Endothelial cell of umbilical vein (primary cell): Measurements from ENCODE around the gene GALNT9. TPM values are rescaled to one million over a fixed set of nuclear protein-coding genes. Genes with fewer than 3 reads are reported as not detected.

ENCODE experiments used
- BruUV-seq: library from RNA; stranded (reverse); fragments of 400-500 nt; replicated peaks from 2 replicates; lab custom pipeline; 2021; lab: Mats Ljungman, UMichigan
- CTCF ChIA-PET: fragments of 300-600, 350-600 bp; sonication (Branson Sonifier 250); formaldehyde crosslinking; loops from one replicate; lab custom pipeline; 2021; ENCODE audit warnings: antibody characterized with exemption, inconsistent platforms; lab: Charles Lee
- POLR2A ChIA-PET: fragments of 300-600, 350-600 bp; sonication (Branson Sonifier 250); formaldehyde crosslinking; loops from one replicate; lab custom pipeline; 2021; ENCODE audit warnings: antibody characterized with exemption, inconsistent platforms; lab: Charles Lee
- DNase-seq: peaks from one replicate; pipeline ENCODE4 v3.0.0-alpha.2; 2011; ENCODE audit warnings: low read depth, low spot score
- FAIRE-seq: peaks from 2 replicates; lab custom pipeline; 2011; peaks lifted over from hg19 to GRCh38; lab: Jason Lieb, UNC
- H2AFZ ChIP-seq: 2 replicates; pipeline ENCODE4 v1.6.0; 2012; ENCODE audit warnings: low read depth, low read length, control low read depth, inconsistent platforms
- H3K27ac ChIP-seq: 2 replicates; pipeline ENCODE4 v1.5.1; 2011; ENCODE audit warnings: low read depth, mild to moderate bottlenecking, control low read depth, low read length, moderate library complexity; ENCODE audit not compliant: insufficient read depth
- H3K27me3 ChIP-seq, 2 experiments: 2 replicates each; pipeline versions ENCODE4 v1.6.0 to v1.6.1; 2011; ENCODE audit warnings: low read length in 2 of 2, mixed read lengths in 1 of 2; ENCODE audit not compliant: control insufficient read depth in 2 of 2, insufficient read depth in 2 of 2
- H3K36me3 ChIP-seq, 2 experiments: 2 replicates in 1 of 2; 3 replicates in 1 of 2; pipeline ENCODE4 v1.5.1; 2011; ENCODE audit warnings: low read length in 2 of 2, mild to moderate bottlenecking in 1 of 2, moderate library complexity in 1 of 2; ENCODE audit not compliant: control insufficient read depth in 2 of 2, insufficient read depth in 2 of 2; ENCODE audit errors: extremely low read depth in 1 of 2
- H3K4me1 ChIP-seq: 3 replicates; pipeline ENCODE4 v1.5.1; 2011; ENCODE audit warnings: mild to moderate bottlenecking, low read length; ENCODE audit not compliant: control insufficient read depth, insufficient read depth; ENCODE audit errors: extremely low read depth
- H3K4me2 ChIP-seq: 2 replicates; pipeline ENCODE4 v1.6.1; 2011; ENCODE audit warnings: low read length, control low read depth, mixed read lengths; ENCODE audit not compliant: insufficient read depth
- H3K4me3 ChIP-seq, 3 experiments: fragments of 200-600 bp in 1 of 3; sonication (generic), shearing (Covaris generic) in 1 of 3; replicated peaks in 1 of 3; 2 replicates each; pipeline ENCODE4 v1.5.1; 2011 to 2016; ENCODE audit warnings: control low read depth in 3 of 3, low read length in 3 of 3, mild to moderate bottlenecking in 2 of 3, inconsistent platforms in 1 of 3, low read depth in 1 of 3, moderate library complexity in 1 of 3; ENCODE audit not compliant: insufficient read depth in 1 of 3
- H3K79me2 ChIP-seq: 2 replicates; pipeline ENCODE4 v1.6.0; 2012; ENCODE audit warnings: low read length, inconsistent platforms; ENCODE audit not compliant: control insufficient read depth, insufficient read depth
- H3K9ac ChIP-seq: replicated peaks from 2 replicates; pipeline ENCODE3; 2011; ENCODE audit warnings: low read length, control low read depth; ENCODE audit not compliant: insufficient read depth; ENCODE audit errors: extremely low read depth
- H3K9me1 ChIP-seq: replicated peaks from 3 replicates; pipeline ENCODE4 v1.6.0; 2011; ENCODE audit warnings: mild to moderate bottlenecking, low read length; ENCODE audit not compliant: control insufficient read depth, insufficient read depth; ENCODE audit errors: extremely low read depth
- H3K9me3 ChIP-seq: replicated peaks from 2 replicates; pipeline ENCODE4 v1.5.1; 2012; ENCODE audit warnings: low read length, inconsistent platforms; ENCODE audit not compliant: control insufficient read depth, insufficient read depth
- H4K20me1 ChIP-seq: replicated peaks from 2 replicates; pipeline ENCODE3; 2011; ENCODE audit warnings: mild to moderate bottlenecking, low read length; ENCODE audit not compliant: control insufficient read depth, insufficient read depth; ENCODE audit errors: extremely low read depth
- EZH2 ChIP-seq: IDR thresholded peaks from 2 replicates; pipeline ENCODE4 v1.6.1; 2012; ENCODE audit warnings: borderline replicate concordance, low read depth, mild to moderate bottlenecking, moderate library complexity, low read length, inconsistent platforms; ENCODE audit not compliant: severe bottlenecking
- FOS ChIP-seq: IDR thresholded peaks from 2 replicates; pipeline ENCODE4 v1.6.1; 2011; ENCODE audit warnings: mild to moderate bottlenecking, low read length, moderate library complexity, borderline replicate concordance; ENCODE audit not compliant: insufficient read depth
- GATA2 ChIP-seq: IDR thresholded peaks from 2 replicates; pipeline ENCODE4 v1.7.0; 2011; ENCODE audit warnings: low read depth, mild to moderate bottlenecking, moderate library complexity, mixed read lengths, low read length; ENCODE audit not compliant: insufficient read length, insufficient read depth
- JUN ChIP-seq: IDR thresholded peaks from 2 replicates; pipeline ENCODE4 v1.6.1; 2011; ENCODE audit warnings: borderline replicate concordance, low read depth; ENCODE audit not compliant: insufficient read length, insufficient read depth
- MYC ChIP-seq: IDR thresholded peaks from one replicate; pipeline ENCODE4 v1.6.1; 2011; ENCODE audit warnings: mild to moderate bottlenecking, low read depth, low read length
- POLR2A ChIP-seq: IDR thresholded peaks from 2 replicates; pipeline ENCODE4 v1.6.1; 2012; ENCODE audit warnings: low read depth, mild to moderate bottlenecking, control low read depth, low read length
- POLR2AphosphoS5 ChIP-seq: IDR thresholded peaks from 2 replicates; pipeline ENCODE4 v1.6.1; 2012; ENCODE audit warnings: low read depth, mild to moderate bottlenecking, control low read depth, low read length, moderate library complexity; ENCODE audit not compliant: insufficient read depth
- dilution Hi-C: fragments of 300-500 bp; cut with MboI; formaldehyde crosslinking; loops from one replicate; pipeline ENCODE4 v1.15.0; 2019; ENCODE audit warnings: low sequenced_read_pairs; ENCODE audit not compliant: extremely low pct_ligation_motif_present
- intact Hi-C: fragments of 100-400 bp; cut with micrococcal nuclease; formaldehyde crosslinking; loops from one replicate; pipeline ENCODE4 v1.10.0; 2022
- polyA plus RNA-seq, 4 experiments: library from polyadenylated mRNA; depleted of rRNA in 3 of 4; stranded (reverse) in 3 of 4; unstranded in 1 of 4; fragments of >200 nt; gene quantifications; 2 replicates each; pipeline versions ENCODE4 v1.2.1 to v1.2.3, GENCODE V29; 2011 to 2012; ENCODE audit warnings: missing spikeins in 1 of 4
- total RNA-seq: library from RNA; stranded (reverse); gene quantifications from 2 replicates; pipeline ENCODE4 v1.2.3, GENCODE V29; 2021
- TF ChIP-seq, protein P1 (sequence below): IDR thresholded peaks from 2 replicates; pipeline ENCODE4 v1.6.1; 2011; ENCODE audit not compliant: insufficient read depth, insufficient read length
- TF ChIP-seq, protein P2 (sequence below), 2 donors: IDR thresholded peaks; 1 replicate in 1 of 2; 2 replicates in 1 of 2; pipeline ENCODE4 v1.5.1; 2011; ENCODE audit warnings: low read length in 2 of 2, mild to moderate bottlenecking in 2 of 2, moderate library complexity in 2 of 2, control low read depth in 1 of 2, inconsistent platforms in 1 of 2, low read depth in 1 of 2; ENCODE audit not compliant: insufficient read depth in 1 of 2; ENCODE audit errors: extremely low read depth in 1 of 2

Gene GALNT9
- total and polyA plus RNA-seq, 2 donors (not counting 3 experiments of a cell fraction or from before 2014, with no cell fraction given), result 0.14 to 0.73 TPM

GRCh38 chr12:132187646-132188450, 141.5 kb downstream of the GALNT9 start:
- intact Hi-C loops, result no loop called here
- TF ChIP-seq GATA2 (no peak), JUN (no peak), FOS (no peak), POLR2AphosphoS5 (no peak), POLR2A (no peak), MYC (no peak), EZH2 (no peak)
- TF ChIP-seq, protein P1, sequence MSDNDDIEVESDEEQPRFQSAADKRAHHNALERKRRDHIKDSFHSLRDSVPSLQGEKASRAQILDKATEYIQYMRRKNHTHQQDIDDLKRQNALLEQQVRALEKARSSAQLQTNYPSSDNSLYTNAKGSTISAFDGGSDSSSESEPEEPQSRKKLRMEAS, result no peak
- TF ChIP-seq, protein P2, sequence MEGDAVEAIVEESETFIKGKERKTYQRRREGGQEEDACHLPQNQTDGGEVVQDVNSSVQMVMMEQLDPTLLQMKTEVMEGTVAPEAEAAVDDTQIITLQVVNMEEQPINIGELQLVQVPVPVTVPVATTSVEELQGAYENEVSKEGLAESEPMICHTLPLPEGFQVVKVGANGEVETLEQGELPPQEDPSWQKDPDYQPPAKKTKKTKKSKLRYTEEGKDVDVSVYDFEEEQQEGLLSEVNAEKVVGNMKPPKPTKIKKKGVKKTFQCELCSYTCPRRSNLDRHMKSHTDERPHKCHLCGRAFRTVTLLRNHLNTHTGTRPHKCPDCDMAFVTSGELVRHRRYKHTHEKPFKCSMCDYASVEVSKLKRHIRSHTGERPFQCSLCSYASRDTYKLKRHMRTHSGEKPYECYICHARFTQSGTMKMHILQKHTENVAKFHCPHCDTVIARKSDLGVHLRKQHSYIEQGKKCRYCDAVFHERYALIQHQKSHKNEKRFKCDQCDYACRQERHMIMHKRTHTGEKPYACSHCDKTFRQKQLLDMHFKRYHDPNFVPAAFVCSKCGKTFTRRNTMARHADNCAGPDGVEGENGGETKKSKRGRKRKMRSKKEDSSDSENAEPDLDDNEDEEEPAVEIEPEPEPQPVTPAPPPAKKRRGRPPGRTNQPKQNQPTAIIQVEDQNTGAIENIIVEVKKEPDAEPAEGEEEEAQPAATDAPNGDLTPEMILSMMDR (IDR thresholded peaks at IDR 0.05; ENCODE audit: extremely low read depth in 1 of 2, insufficient read depth in 1 of 2, low read depth in 1 of 2, low read length in 2 of 2), result no peak
- Histone ChIP-seq H3K4me1 (peaks cover 8% of the 10 kb centered on the region), H3K4me3 (no peak overlapping the region), H3K27ac (no peak overlapping the region), H3K27me3 (peaks cover 0 to 5% of the 10 kb centered on the region in 2 experiments), H3K36me3 (no peaks in the 10 kb centered on the region), H3K9me3 (no peaks in the 10 kb centered on the region), H3K9me1 (no peaks in the 10 kb centered on the region), H2AFZ (no peak overlapping the region), H4K20me1 (no peaks in the 10 kb centered on the region), H3K79me2 (no peaks in the 10 kb centered on the region), H3K4me2 (no peak overlapping the region), H3K9ac (no peak overlapping the region)
- no peak for FAIRE-seq
- DNase-seq, result no peak
- ChIA-PET CTCF (no interaction called here), POLR2A (no interaction called here)
- dilution Hi-C loops, result no loop called here
- no TSS peak for BruUV-seq
